GM12864 (cell line): ENCODE measurements around the gene STMND1.

Experiments
- DNase-seq: peaks from one replicate; pipeline ENCODE4 v3.0.0-alpha.2; 2011; ENCODE audit warnings: low read depth
- H3K4me3 ChIP-seq: 2 replicates; pipeline ENCODE4 v1.5.1; 2011; ENCODE audit warnings: mild to moderate bottlenecking, low read depth, low read length, control low read depth
- TF ChIP-seq, protein P1 (sequence below): IDR thresholded peaks from 2 replicates; pipeline ENCODE4 v1.5.1; 2011; ENCODE audit warnings: low read depth, mild to moderate bottlenecking, moderate library complexity, low read length, control low read depth, inconsistent platforms; ENCODE audit errors: missing control alignments

The STMND1 gene

GRCh38 chr6:17144016-17144415, 42.2 kb downstream of the STMND1 start:
- TF ChIP-seq, protein P1, sequence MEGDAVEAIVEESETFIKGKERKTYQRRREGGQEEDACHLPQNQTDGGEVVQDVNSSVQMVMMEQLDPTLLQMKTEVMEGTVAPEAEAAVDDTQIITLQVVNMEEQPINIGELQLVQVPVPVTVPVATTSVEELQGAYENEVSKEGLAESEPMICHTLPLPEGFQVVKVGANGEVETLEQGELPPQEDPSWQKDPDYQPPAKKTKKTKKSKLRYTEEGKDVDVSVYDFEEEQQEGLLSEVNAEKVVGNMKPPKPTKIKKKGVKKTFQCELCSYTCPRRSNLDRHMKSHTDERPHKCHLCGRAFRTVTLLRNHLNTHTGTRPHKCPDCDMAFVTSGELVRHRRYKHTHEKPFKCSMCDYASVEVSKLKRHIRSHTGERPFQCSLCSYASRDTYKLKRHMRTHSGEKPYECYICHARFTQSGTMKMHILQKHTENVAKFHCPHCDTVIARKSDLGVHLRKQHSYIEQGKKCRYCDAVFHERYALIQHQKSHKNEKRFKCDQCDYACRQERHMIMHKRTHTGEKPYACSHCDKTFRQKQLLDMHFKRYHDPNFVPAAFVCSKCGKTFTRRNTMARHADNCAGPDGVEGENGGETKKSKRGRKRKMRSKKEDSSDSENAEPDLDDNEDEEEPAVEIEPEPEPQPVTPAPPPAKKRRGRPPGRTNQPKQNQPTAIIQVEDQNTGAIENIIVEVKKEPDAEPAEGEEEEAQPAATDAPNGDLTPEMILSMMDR = no peak
- no peak overlapping the region for H3K4me3 ChIP-seq
- DNase-seq = no peak

DNA sequence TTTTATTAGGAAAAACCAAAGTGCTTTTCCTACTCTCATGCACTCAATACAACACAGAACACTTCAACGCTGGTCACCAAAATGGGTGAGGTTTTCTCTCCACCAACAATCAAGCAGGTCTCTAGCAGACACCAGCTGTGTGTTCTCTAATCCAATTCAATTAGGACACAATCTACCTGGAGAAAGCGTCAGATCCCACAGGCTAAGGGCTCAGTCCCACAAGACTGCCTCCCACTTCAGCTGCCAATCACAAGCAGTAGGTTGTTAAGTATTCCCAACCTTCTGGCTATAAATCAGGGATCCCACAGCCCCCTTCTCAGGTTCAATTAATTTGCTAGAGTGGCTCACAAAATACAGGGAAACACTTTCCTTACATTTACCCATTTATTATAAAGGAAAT, 47.7 kb downstream of the STMND1 start:
- no peak overlapping the region for H3K4me3 ChIP-seq
- no peak for DNase-seq
- TF ChIP-seq, protein P1 = no peak

DNA sequence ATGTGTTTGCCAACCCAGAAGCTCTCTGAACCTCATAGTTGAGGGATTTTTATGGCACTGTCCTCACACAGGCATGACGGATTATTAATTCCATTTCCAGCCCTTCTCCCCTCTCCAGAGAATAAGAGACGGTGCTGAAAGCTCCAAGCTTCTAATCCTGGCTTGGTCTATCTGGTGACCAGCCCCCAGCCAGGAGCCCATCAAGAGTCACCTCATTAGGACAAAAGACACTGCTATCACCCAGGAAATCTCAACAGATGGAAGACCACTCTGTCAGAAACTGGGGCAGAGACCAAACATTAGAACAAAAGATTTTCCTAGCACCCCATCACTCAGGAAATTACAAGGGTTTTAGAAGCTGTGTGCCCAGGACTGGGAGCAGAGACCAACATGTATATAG, 48.2 kb downstream of the STMND1 start:
- DNase-seq = no peak
- TF ChIP-seq, protein P1 = no peak
- H3K4me3 ChIP-seq = no peak overlapping the region

GRCh38 chr6:17151888-17152287, 50.0 kb downstream of the STMND1 start:
- DNase-seq = no peak
- TF ChIP-seq, protein P1 = no peak
- no peak overlapping the region for H3K4me3 ChIP-seq

DNA sequence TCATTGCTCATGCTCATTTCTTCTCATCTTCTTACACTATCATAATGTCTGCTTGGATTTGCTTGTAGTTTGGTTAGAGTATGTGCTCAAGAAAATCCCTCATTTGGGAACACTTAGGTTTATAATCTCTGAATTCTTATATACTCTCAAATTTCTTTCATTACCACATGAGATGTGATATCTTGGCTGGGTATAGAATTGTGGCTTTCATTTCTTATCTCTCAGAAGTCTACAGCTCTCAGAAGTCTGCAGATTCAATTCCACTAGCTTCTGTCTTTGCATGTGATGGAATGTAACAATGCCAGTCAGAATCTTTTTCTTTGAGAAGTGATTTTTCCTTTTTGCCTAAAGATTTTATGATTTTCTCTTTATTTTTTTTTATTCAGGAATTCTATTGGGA, 50.9 kb downstream of the STMND1 start:
- no peak overlapping the region for H3K4me3 ChIP-seq
- TF ChIP-seq, protein P1 = no peak
- no peak for DNase-seq

DNA sequence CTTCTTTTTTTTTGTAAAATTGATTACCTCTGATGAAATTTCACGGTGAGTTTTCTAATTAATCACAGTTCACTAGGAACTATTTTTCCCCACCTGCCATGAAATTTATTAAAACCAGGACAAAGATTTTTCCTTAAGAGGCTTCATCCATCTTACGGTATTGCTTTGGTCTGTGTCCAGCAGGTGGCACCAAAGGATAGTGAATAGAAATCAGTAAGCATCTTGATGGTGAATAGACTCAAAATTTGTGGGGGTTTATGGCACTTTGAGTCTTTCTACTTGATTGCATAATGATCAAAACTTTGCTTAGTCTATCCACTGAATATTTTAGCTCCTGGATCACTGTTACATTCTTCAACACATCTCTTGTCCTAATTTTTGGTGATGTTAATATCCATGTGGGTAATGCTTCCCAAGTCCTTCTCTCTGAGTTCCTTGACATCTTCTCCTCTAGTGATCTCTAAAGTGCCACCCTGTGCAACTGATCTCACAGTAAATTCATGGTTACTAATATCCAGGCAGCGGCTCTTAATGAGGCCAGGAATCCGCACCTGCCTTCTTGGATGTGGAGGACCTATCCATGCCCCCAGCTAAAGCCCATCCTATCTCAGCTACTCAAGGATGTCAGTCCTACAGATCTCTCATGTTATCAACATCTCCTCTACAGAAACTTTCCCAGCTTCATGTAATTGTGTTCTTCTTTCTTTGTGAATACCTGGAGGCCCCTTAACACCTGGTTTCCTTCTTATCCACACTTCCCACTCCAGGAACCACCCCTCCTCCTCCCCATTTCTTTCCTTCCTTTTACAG, 54.5 kb downstream of the STMND1 start:
- no peak overlapping the region for H3K4me3 ChIP-seq
- TF ChIP-seq, protein P1 = peak; percentile 65
- DNase-seq = peak; percentile 26

GRCh38 chr6:17156966-17157365, 55.1 kb downstream of the STMND1 start:
- no peak for DNase-seq
- H3K4me3 ChIP-seq = no peak overlapping the region
- TF ChIP-seq, protein P1 = no peak
